A673 (cell line): ENCODE measurements around the gene FBXO17.

Experiments used
- CTCF ChIP-seq: fragments of 300-800, 200-600 bp; sonication (generic); conservative IDR thresholded peaks from 2 replicates; pipeline ENCODE4 v1.5.1; 2017; ENCODE audit warnings: low read depth, mild to moderate bottlenecking, antibody characterized with exemption, low read length, moderate library complexity, mixed read lengths
- EZH2 ChIP-seq: fragments of 200-600 bp; sonication (generic); IDR thresholded peaks from 2 replicates; pipeline ENCODE4 v1.6.1; 2017; ENCODE audit warnings: borderline replicate concordance, low read depth, mild to moderate bottlenecking, mixed read lengths, antibody characterized with exemption, low read length; ENCODE audit not compliant: poor library complexity, severe bottlenecking

DNA sequence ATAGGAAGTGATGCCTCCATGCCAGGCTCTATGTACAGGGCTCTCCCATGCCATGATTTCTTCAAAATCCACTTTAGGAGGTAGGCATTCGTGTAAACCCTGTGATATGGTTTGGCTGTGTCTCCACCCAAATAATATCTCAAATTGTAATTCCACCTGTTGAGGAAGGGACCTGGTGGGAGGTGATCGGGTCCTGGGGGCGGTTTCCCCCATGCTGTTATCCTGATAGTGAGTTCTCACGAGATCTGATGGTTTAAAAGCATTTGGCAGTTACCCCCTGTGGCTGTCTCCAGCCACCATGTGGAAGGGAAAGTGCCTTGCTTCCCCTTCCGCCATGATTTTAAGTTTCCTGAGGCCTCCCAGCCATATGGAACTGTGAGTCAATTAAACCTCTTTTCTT is 53.1 kb downstream of the FBXO17 start:
- TF ChIP-seq CTCF (no peak), EZH2 (no peak)
